Measurements from ENCODE around the gene ZDHHC14. TPM values are rescaled to one million over a fixed set of nuclear protein-coding genes. Genes with fewer than 3 reads are reported as not detected.

The ZDHHC14 gene
- total and polyA plus RNA-seq, 7 donors, result 2.4 to 12.6 (median 9.6) TPM

- Histone ChIP-seq H3K27ac (no peak overlapping the region), H3K36me3 (peaks cover 0 to 2% (median 0%) of the 10 kb centered on the region in 4 donors), H3K9me3 (peaks cover 0 to 3% (median 0%) of the 10 kb centered on the region in 4 donors), H3K4me3 (no peak overlapping the region), H3K4me1 (peaks cover 0 to 4% (median 0%) of the 10 kb centered on the region in 4 donors), H3K27me3 (no peaks in the 10 kb centered on the region)
- 95 to 96% methylated on average over 7 of the region's 7 CpGs for WGBS, 2 donors
- intact Hi-C loops (cut with DNase I), result no loop called here
- DNase-seq, result no peak
- TF ChIP-seq POLR2AphosphoS5 (IDR thresholded peaks at IDR 0.05), result no peak
- no peak for TF ChIP-seq POLR2A (IDR thresholded peaks at IDR 0.05)
- no peak for TF ChIP-seq EP300 (IDR thresholded peaks at IDR 0.05)
- no peak for TF ChIP-seq CTCF (IDR thresholded peaks at IDR 0.05)
Observed at GRCh38 chr6:157594292-157594691, 213.3 kb downstream of the ZDHHC14 start.

- H3K27me3 ChIP-seq, result no peaks in the 10 kb centered on the region
- TF ChIP-seq CTCF (IDR thresholded peaks at IDR 0.05) (no peak), POLR2AphosphoS5 (IDR thresholded peaks at IDR 0.05) (no peak), EP300 (IDR thresholded peaks at IDR 0.05) (no peak), POLR2A (IDR thresholded peaks at IDR 0.05) (no peak)
- no peak overlapping the region for H3K27ac ChIP-seq
- H3K4me3 ChIP-seq, result no peak overlapping the region
- WGBS, 2 donors, result 95 to 97% methylated on average over 8 of the region's 8 CpGs
- H3K9me3 ChIP-seq, result no peaks in the 10 kb centered on the region
- intact Hi-C loops (cut with DNase I), result no loop called here
- DNase-seq, result no peak
- H3K4me1 ChIP-seq, result peaks cover 0 to 4% (median 0%) of the 10 kb centered on the region in 4 donors
- peaks cover 0 to 3% (median 0%) of the 10 kb centered on the region in 4 donors for H3K36me3 ChIP-seq
Observed at GRCh38 chr6:157595768-157596167, 214.8 kb downstream of the ZDHHC14 start.

- intact Hi-C loops (cut with DNase I), result no loop called here
- DNase-seq, result no peak
- Histone ChIP-seq H3K36me3 (peaks cover 0 to 3% (median 0%) of the 10 kb centered on the region in 4 donors), H3K4me3 (no peak overlapping the region), H3K27ac (peak overlapping the region in 2 of 4 donors; percentile 20 to 55), H3K27me3 (no peaks in the 10 kb centered on the region), H3K9me3 (no peaks in the 10 kb centered on the region), H3K4me1 (peaks cover 0 to 4% (median 0%) of the 10 kb centered on the region in 4 donors)
- TF ChIP-seq EP300 (IDR thresholded peaks at IDR 0.05) (no peak), POLR2A (IDR thresholded peaks at IDR 0.05) (no peak), CTCF (IDR thresholded peaks at IDR 0.05) (no peak), POLR2AphosphoS5 (IDR thresholded peaks at IDR 0.05) (no peak)
- WGBS, 2 donors, result 88 to 91% methylated on average over 6 of the region's 6 CpGs
Observed at GRCh38 chr6:157596461-157596860, 215.5 kb downstream of the ZDHHC14 start.

GRCh38 chr6:157596886-157597285 is 215.9 kb downstream of the ZDHHC14 start:
- H3K4me3 ChIP-seq, result no peak overlapping the region
- intact Hi-C loops (cut with DNase I), result no loop called here
- no peaks in the 10 kb centered on the region for H3K9me3 ChIP-seq
- TF ChIP-seq POLR2AphosphoS5 (IDR thresholded peaks at IDR 0.05), result no peak
- peak overlapping the region in 2 of 4 donors; percentile 20 to 55 for H3K27ac ChIP-seq
- H3K36me3 ChIP-seq, result peaks cover 0 to 3% (median 0%) of the 10 kb centered on the region in 4 donors
- no peaks in the 10 kb centered on the region for H3K27me3 ChIP-seq
- WGBS, 2 donors, result 83 to 85% methylated on average over 15 of the region's 15 CpGs
- no peak for DNase-seq
- H3K4me1 ChIP-seq, result peaks cover 0 to 4% (median 0%) of the 10 kb centered on the region in 4 donors

GRCh38 chr6:157597461-157598312 is 216.7 kb downstream of the ZDHHC14 start:
- intact Hi-C loops (cut with DNase I), result no loop called here

More at GRCh38 chr6:157597461-157598312, 216.7 kb downstream of the ZDHHC14 start:
- Histone ChIP-seq H3K4me1 (peaks cover 0 to 4% (median 0%) of the 10 kb centered on the region in 4 donors), H3K27ac (peak overlapping the region in 3 of 4 donors; percentile 20 to 55 (median 20)), H3K4me3 (no peak overlapping the region), H3K36me3 (peaks cover 0 to 3% (median 0%) of the 10 kb centered on the region in 4 donors), H3K9me3 (no peaks in the 10 kb centered on the region), H3K27me3 (no peaks in the 10 kb centered on the region)
- TF ChIP-seq POLR2A (IDR thresholded peaks at IDR 0.05) (no peak), CTCF (IDR thresholded peaks at IDR 0.05) (peak in 2 of 4 experiments; percentile 9 to 14)
- DNase-seq, result no peak
- 23 to 54% methylated on average over 9 of the region's 9 CpGs for WGBS, 2 donors
